Ureter (tissue), 1 donor: ENCODE results near the gene FGF14. TPM values are rescaled to one million over a fixed set of nuclear protein-coding genes. Genes with fewer than 3 reads are reported as not detected.

Experiments used
- DNase-seq: peaks from one replicate; pipeline ENCODE4 v3.0.0-alpha.2; 2020; ENCODE audit warnings: low spot score
- total RNA-seq: library from RNA; stranded (reverse); gene quantifications from one replicate; pipeline ENCODE4 v1.2.4, GENCODE V29; 2023
- donor health status: DM: yes; HTN: yes; CAD: no.

FGF14 gene
- total RNA-seq, 1 donor from 2014 or later: 0.68 TPM

GRCh38 chr13:101986316-101986715 is 415.5 kb downstream of the FGF14 start:
- no peak for DNase-seq

GRCh38 chr13:101985321-101985720 is 416.5 kb downstream of the FGF14 start:
- no peak for DNase-seq

- DNase-seq: no peak
These were observed 418.9 kb downstream of the FGF14 start for GRCh38 chr13:101982903-101983302.

GRCh38 chr13:101979825-101980224 is 422.0 kb downstream of the FGF14 start:
- no peak for DNase-seq

GRCh38 chr13:101978552-101979315 is 423.1 kb downstream of the FGF14 start:
- DNase-seq: no peak

GRCh38 chr13:101977475-101977874 is 424.4 kb downstream of the FGF14 start:
- DNase-seq: no peak

DNA sequence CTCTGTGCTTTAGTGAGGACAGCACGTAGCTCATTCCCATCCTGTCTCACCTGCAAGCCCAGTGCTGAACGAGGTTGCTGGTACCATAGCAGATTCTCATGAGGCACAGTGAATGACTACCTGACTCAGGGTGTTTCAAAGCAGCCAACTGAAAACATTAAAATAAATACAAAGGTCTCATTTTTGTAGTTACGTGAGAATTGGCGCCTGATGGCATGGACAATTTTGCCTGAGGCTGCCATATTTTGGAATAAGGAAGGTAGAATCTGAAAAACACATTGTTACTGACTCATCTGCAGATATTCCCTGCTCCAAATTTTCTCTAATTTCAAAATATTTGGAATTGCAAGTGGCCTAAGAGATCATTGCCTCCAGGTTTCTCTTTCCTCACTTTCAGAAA is 429.7 kb downstream of the FGF14 start:
- no peak for DNase-seq

- no peak for DNase-seq
These were observed 431.5 kb downstream of the FGF14 start for GRCh38 chr13:101970341-101970740.

DNA sequence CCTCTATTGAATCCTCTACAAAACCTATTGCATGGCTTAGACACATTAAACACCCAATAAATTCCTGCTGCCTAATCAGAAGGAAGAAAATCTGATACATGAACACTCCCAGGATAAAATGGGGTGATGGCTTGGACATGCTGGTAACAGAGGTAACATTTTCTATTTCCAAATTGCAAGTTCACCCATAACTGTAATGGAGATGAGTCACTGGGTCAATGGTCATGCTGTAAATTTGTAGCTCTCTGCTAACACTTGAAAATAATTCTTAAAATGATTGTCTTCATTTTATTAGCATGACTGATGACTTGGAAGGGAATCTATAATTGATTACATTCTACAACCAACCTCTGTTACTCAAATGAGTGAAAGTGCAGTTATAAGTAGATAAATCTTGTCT is 434.1 kb downstream of the FGF14 start:
- DNase-seq: no peak

DNA sequence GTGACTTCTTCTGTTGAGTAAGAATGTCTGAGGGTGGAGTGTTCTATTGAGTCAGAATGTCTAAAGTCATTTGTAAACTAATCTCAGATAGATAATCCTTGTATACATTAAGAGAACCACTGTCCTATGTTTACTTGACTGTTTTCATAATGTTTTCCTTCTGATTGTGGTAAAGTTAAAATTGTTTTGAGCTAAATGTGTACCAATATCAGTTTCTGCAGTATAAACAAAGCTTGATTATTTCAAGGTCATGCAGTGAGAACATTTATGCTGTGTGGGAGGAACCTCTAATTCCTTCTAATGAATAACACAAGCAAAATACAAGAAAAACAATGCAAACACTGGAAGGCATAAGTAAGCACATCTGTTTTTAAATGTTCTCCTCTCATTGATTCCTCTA is 434.6 kb downstream of the FGF14 start:
- no peak for DNase-seq

DNA sequence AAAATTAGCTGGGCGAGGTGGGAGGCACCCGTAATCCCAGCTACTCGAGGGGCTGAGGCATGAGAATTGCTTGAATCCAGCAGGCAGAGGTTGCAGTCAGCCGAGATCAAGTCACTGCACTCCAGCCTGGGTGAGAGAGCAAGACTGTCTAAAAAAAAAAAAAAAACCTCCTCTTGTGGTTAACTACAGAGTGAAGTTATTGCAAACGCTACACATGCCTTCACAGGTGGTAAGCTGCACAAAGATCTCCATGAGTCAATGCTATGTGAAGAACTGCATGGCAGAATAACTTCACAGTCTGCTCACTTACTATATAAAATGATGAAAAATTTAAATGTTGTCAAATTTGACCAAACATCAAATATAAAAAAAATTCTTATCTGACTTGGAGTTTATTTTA is 436.8 kb downstream of the FGF14 start:
- DNase-seq: no peak

DNA sequence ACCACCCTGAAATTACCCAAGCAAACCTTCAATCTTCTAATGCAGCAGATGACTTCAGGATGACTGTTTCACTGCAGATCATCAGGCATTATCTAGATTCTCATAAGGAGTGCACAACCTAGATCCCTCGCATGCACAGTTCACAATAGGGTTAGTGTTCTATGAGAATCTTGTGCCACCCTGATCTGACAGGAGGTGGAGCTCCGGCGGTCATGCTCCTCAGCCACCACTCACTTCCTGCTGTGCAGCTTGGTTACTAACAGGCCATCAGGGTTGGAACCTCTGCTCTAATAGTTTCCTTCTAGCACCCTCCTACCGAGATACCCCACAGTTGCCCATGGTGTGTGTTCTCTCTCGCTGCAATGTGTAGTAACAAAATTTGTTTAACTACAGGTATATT is 442.8 kb downstream of the FGF14 start:
- DNase-seq: no peak

GRCh38 chr13:101955764-101956163 is 446.1 kb downstream of the FGF14 start:
- DNase-seq: no peak

DNA sequence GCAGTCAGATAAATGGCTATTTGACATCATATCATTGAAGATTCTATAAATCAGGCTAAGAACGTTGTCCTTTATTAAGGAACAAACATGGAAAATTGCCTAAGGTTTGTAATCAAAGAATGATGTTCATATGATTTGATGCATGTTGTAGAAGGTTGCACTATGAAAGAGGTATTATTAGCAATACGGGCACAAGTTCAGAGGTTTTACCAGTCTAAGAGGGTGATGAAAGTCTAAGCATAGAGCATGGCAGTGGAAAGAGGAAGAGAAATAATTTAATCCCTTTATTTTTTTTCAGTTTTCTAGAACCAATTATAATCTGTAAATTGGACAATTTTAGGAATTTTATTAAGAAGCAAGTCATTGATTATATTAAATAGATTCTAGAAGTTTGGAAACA is 450.7 kb downstream of the FGF14 start:
- no peak for DNase-seq

DNA sequence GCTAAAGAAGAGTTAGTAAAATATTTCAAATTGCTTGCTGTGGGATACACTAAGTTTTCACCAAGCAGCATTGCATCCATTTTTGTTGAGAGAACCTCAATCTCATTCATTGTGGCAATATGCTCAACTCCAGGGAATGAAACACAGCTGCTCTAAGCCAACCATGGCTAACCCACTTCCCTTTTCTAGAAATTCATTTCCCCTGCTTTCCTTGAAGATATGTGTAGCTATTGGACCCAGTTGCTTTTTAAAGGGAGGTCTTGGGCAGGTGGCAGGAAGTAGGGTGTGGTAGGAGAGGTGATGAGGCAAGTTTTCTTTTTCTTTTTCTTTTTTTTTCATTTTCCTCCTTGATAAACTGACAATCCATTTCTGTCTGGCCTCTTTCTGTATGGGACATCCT is 452.2 kb downstream of the FGF14 start:
- DNase-seq: no peak

GRCh38 chr13:101946401-101946800 is 455.4 kb downstream of the FGF14 start:
- DNase-seq: no peak

- DNase-seq: no peak
These were observed 456.4 kb downstream of the FGF14 start for GRCh38 chr13:101945435-101945834.

DNA sequence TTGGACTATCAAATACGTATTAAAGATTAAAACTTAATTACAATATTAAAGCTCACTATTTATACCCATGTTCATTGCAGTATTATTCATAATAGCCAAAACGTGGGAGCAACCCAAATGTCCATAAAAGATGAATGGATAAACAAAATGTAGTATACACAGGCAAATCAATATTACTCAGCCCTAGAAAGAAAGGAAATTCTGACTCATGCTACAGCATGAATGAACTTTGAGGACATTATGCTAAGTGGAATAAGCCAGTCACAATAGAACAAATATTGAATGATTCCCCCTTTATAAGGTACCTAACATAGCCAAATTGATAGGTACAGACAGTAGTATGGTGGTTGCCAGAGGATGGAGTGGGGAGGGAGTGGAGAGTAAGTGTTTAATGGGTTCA is 457.3 kb downstream of the FGF14 start:
- no peak for DNase-seq

- no peak for DNase-seq
These were observed 459.2 kb downstream of the FGF14 start for GRCh38 chr13:101942535-101943157.

- no peak for DNase-seq
These were observed 459.8 kb downstream of the FGF14 start for GRCh38 chr13:101942038-101942437.

GRCh38 chr13:101941095-101941783 is 460.6 kb downstream of the FGF14 start:
- DNase-seq: no peak

DNA sequence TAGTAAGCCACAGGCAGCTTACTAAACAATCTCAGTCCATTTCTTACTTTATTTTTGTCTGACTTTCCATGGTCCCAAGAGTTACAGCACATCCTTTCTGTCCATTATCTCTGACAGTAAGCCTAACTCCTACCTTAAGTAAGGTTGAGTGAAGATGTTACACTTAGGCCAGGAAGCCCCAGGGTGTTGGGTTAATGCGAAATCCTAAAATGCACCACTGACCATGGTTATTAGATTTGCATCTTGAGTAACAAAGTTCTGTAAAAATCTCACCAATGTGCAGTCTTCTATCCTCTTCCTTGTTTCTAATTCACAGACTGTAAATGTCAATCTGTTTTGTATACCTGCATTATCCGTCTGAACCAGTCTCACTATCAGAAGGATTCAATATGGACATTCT is 462.5 kb downstream of the FGF14 start:
- no peak for DNase-seq

DNA sequence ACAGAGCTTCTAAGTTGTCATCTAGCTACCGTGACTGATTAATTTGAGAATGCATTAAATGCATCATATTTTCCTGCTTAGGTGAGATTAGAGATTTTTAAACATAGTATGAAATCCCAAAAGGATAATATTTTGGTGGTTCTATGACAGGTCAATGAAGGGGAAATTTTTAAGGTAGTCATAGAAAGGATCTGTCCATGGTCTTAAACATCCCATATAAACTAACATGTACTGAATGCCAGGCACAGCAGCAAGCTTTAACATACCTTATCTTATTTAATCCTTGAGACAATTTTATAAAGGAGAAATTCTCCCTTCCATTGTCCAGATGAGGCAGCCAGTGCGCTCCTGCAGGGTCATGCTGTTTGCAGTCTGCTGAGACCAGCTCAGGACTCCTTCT is 466.0 kb downstream of the FGF14 start:
- no peak for DNase-seq
